Activated CD4-positive, CD25-positive, alpha-beta regulatory T cell treated with anti-CD3 and anti-CD28 coated beads, Interleukin-2, amount 50 U/mL, for 72 hours (primary cell): ENCODE measurements around the gene ZBTB20.

Experiments
- DNase-seq: peaks from one replicate; pipeline ENCODE4 v3.0.0; 2021

Gene ZBTB20

GRCh38 chr3:114745322-114746240, 401.5 kb downstream of the ZBTB20 start:
- no peak for DNase-seq

GRCh38 chr3:114743746-114744485, 403.2 kb downstream of the ZBTB20 start:
- no peak for DNase-seq

GRCh38 chr3:114741066-114741465, 406.0 kb downstream of the ZBTB20 start:
- DNase-seq, result no peak

- DNase-seq, result no peak
Observed at GRCh38 chr3:114739627-114740026, 407.5 kb downstream of the ZBTB20 start.

- DNase-seq, result no peak
Observed at GRCh38 chr3:114732353-114732752, 414.7 kb downstream of the ZBTB20 start.

GRCh38 chr3:114730397-114730796, 416.7 kb downstream of the ZBTB20 start:
- DNase-seq, result no peak

- no peak for DNase-seq
Observed at GRCh38 chr3:114727373-114727772, 419.7 kb downstream of the ZBTB20 start.

GRCh38 chr3:114725966-114726365, 421.1 kb downstream of the ZBTB20 start:
- no peak for DNase-seq

- DNase-seq, result no peak
Observed at GRCh38 chr3:114722530-114722929, 424.6 kb downstream of the ZBTB20 start.

GRCh38 chr3:114721864-114722263, 425.2 kb downstream of the ZBTB20 start:
- no peak for DNase-seq

GRCh38 chr3:114721209-114721608, 425.9 kb downstream of the ZBTB20 start:
- no peak for DNase-seq

- DNase-seq, result no peak
Observed at GRCh38 chr3:114718898-114719210, 428.2 kb downstream of the ZBTB20 start.

- DNase-seq, result no peak
Observed at GRCh38 chr3:114718071-114718897, 428.8 kb downstream of the ZBTB20 start.

GRCh38 chr3:114716916-114717315, 430.2 kb downstream of the ZBTB20 start:
- no peak for DNase-seq

GRCh38 chr3:114716126-114716525, 431.0 kb downstream of the ZBTB20 start:
- DNase-seq, result no peak

- no peak for DNase-seq
Observed at GRCh38 chr3:114714957-114715460, 432.1 kb downstream of the ZBTB20 start.

GRCh38 chr3:114714237-114714636, 432.9 kb downstream of the ZBTB20 start:
- DNase-seq, result no peak

GRCh38 chr3:114712728-114713492, 434.2 kb downstream of the ZBTB20 start:
- DNase-seq, result no peak

GRCh38 chr3:114711321-114711886, 435.7 kb downstream of the ZBTB20 start:
- no peak for DNase-seq

GRCh38 chr3:114709102-114709501, 438.0 kb downstream of the ZBTB20 start:
- no peak for DNase-seq

- no peak for DNase-seq
Observed at GRCh38 chr3:114707252-114707860, 439.7 kb downstream of the ZBTB20 start.
